ENCODE data around the gene NCOA5. TPM values are rescaled to one million over a fixed set of nuclear protein-coding genes. Genes with fewer than 3 reads are reported as not detected.

Gene NCOA5
- total and polyA plus RNA-seq, 10 of the 15 experiments (the other 5 are each of a cell fraction or from before 2014, with no cell fraction given) = 7.7 to 38.1 (median 30.1) TPM

GRCh38 chr20:46047821-46048220, 41.9 kb downstream of the NCOA5 start:
- RAD21 ChIA-PET (ENCODE audit: unreplicated experiment) = no interaction called here
- FAIRE-seq (no peak), ATAC-seq (no peak)
- TF ChIP-seq CBFB (IDR thresholded peaks at IDR 0.05; ENCODE audit: low read depth) (no peak), POU2F2 (IDR thresholded peaks at IDR 0.05; ENCODE audit: borderline replicate concordance, low read depth, low read length) (no peak), TCF7 (IDR thresholded peaks at IDR 0.05; ENCODE audit: borderline replicate concordance) (no peak), NFXL1 (IDR thresholded peaks at IDR 0.05; ENCODE audit: borderline replicate concordance) (no peak), E2F8 (IDR thresholded peaks at IDR 0.05; ENCODE audit: low read depth, partially characterized antibody) (no peak), KAT2A (conservative IDR thresholded peaks at IDR 0.05; ENCODE audit: control insufficient read depth, low read depth, low read length) (no peak), ZBTB33 (IDR thresholded peaks at IDR 0.05) (no peak), ETV6 (conservative IDR thresholded peaks at IDR 0.05 in 1 of 2, IDR thresholded peaks at IDR 0.05 in 1 of 2; ENCODE audit: borderline replicate concordance in 1 of 2, low read depth in 1 of 2) (no peak), ZNF687 (IDR thresholded peaks at IDR 0.05) (no peak), RB1 (IDR thresholded peaks at IDR 0.05; ENCODE audit: borderline replicate concordance) (no peak), PAX5 (IDR thresholded peaks at IDR 0.05; ENCODE audit: borderline replicate concordance, low read depth, low read length) (no peak), NBN (IDR thresholded peaks at IDR 0.05) (no peak), BMI1 (IDR thresholded peaks at IDR 0.05; ENCODE audit: borderline replicate concordance) (no peak), TCF3 (IDR thresholded peaks at IDR 0.05; ENCODE audit: borderline replicate concordance, insufficient read depth, low read depth, low read length) (no peak), SREBF1 (IDR thresholded peaks at IDR 0.05; ENCODE audit: low read length) (no peak)

More at GRCh38 chr20:46047821-46048220, 41.9 kb downstream of the NCOA5 start:
- no peaks in the 10 kb centered on the region for H3K4me1 ChIP-seq (ENCODE audit: control insufficient read depth, insufficient read depth, low read length)
- H3K9ac ChIP-seq (ENCODE audit: control insufficient read depth, insufficient read depth, low read length) = no peak overlapping the region
- in situ Hi-C loops (cut with MboI) = no loop called here
- no peaks in the 10 kb centered on the region for H3K79me2 ChIP-seq (ENCODE audit: control insufficient read depth, insufficient read depth, low read length)
- WGBS (ENCODE audit: insufficient coverage, insufficient replicate concordance, low lambda C conversion rate, missing lambda C conversion rate) = 37% methylated on average over 8 of the region's 8 CpGs
- H3K4me2 ChIP-seq (ENCODE audit: control insufficient read depth, insufficient read depth) = no peak overlapping the region
- H3K4me3 ChIP-seq = no peak overlapping the region
- H3K36me3 ChIP-seq (ENCODE audit: control insufficient read depth in 2 of 2, insufficient read depth in 2 of 2, low read length in 1 of 2) = no peaks in the 10 kb centered on the region
- H3K27me3 ChIP-seq (replicated peaks in 1 of 2; ENCODE audit: control insufficient read depth in 2 of 2, insufficient read depth in 2 of 2, low read length in 1 of 2) = peaks cover 0 to 5% of the 10 kb centered on the region in 2 experiments; a peak in 3 of 4 replicates
- ChIA-PET CTCF (no interaction called here), SMC1A (ENCODE audit: uncharacterized antibody, unreplicated experiment) (no interaction called here), POLR2A (no interaction called here)
- no peak overlapping the region for H2AFZ ChIP-seq (ENCODE audit: control insufficient read depth, low read depth, low read length)
- no peak for DNase-seq (ENCODE audit: low read depth, low spot score)
- H3K27ac ChIP-seq (ENCODE audit: control insufficient read depth, insufficient read depth) = no peak overlapping the region
- intact Hi-C loops (cut with micrococcal nuclease; ENCODE audit: unreplicated experiment) = no loop called here
- BruUV-seq (replicated peaks) = no TSS peak
- H3K9me3 ChIP-seq (replicated peaks; ENCODE audit: control insufficient read depth, insufficient read depth, low read length) = no peaks in the 10 kb centered on the region
- H4K20me1 ChIP-seq (ENCODE audit: control insufficient read depth, insufficient read depth) = no peaks in the 10 kb centered on the region

Measured in GM12878 (cell line).